Gastrocnemius medialis (tissue), 4 donors: Measurements from ENCODE around the gene KRT15.

Experiments used
- CTCF ChIP-seq, 5 experiments: fragments of 450-650 bp in 3 of 5; fragments of 200-600 bp in 2 of 5; sonication (generic) in 2 of 5; IDR thresholded peaks in 4 of 5; conservative IDR thresholded peaks in 1 of 5; 1 replicate in 4 of 5; 2 replicates in 1 of 5; pipeline ENCODE4 v1.5.1; 2016 to 2019; ENCODE audit warnings: antibody characterized with exemption in 5 of 5, mild to moderate bottlenecking in 3 of 5, moderate library complexity in 3 of 5
- POLR2A ChIP-seq, 2 donors: fragments of 450-650 bp; IDR thresholded peaks; one replicate each; pipeline ENCODE4 v1.6.1; 2017; ENCODE audit warnings: antibody characterized with exemption in 2 of 2, mild to moderate bottlenecking in 2 of 2, moderate library complexity in 2 of 2

GRCh38 chr17:41542357-41542756, 23.7 kb upstream of the KRT15 start:
- TF ChIP-seq CTCF (IDR thresholded peaks at IDR 0.05 in 4 of 5, conservative IDR thresholded peaks at IDR 0.05 in 1 of 5) (no peak), POLR2A (IDR thresholded peaks at IDR 0.05) (no peak)
